IPS DF 6.9 (cell line): ENCODE data around the gene HECTD2.
"Not testable (repeated sequence)": the region's sequence is repeated elsewhere in the genome, so short reads cannot be mapped to it uniquely, and the experiment has no call there.

ENCODE experiments used
- DNase-seq: peaks from one replicate; pipeline ENCODE4 v3.0.0-alpha.2; 2013; ENCODE audit warnings: low read depth, low spot score
- H3K27ac ChIP-seq: one replicate; pipeline ENCODE4 v1.5.1; 2013; ENCODE audit warnings: low read length, control low read depth
- H3K27me3 ChIP-seq: 2 replicates; pipeline ENCODE4 v1.6.1; 2013; ENCODE audit warnings: mild to moderate bottlenecking, low read length; ENCODE audit not compliant: control insufficient read depth, insufficient read depth
- H3K36me3 ChIP-seq: 2 replicates; pipeline ENCODE4 v1.6.1; 2013; ENCODE audit warnings: low read length; ENCODE audit not compliant: control insufficient read depth, insufficient read depth
- H3K4me1 ChIP-seq: 2 replicates; pipeline ENCODE4 v1.6.1; 2013; ENCODE audit warnings: low read length; ENCODE audit not compliant: control insufficient read depth, insufficient read depth
- H3K4me3 ChIP-seq: 2 replicates; pipeline ENCODE4 v1.5.1; 2013; ENCODE audit warnings: mild to moderate bottlenecking, low read length
- H3K9me3 ChIP-seq: 2 replicates; pipeline ENCODE4 v1.6.1; 2013; ENCODE audit warnings: low read length, inconsistent platforms; ENCODE audit not compliant: control insufficient read depth, insufficient read depth
- WGBS: extraction: QIAGEN DNeasy Blood & Tissue Kit; methylation state at CpG from one replicate; pipeline ENCODE4 v1.1.7; 2013; ENCODE audit warnings: mixed read lengths, missing lambda C conversion rate; ENCODE audit not compliant: insufficient read length, insufficient coverage; 5-methylcytosine and 5-hydroxymethylcytosine counted together

HECTD2 gene

DNA sequence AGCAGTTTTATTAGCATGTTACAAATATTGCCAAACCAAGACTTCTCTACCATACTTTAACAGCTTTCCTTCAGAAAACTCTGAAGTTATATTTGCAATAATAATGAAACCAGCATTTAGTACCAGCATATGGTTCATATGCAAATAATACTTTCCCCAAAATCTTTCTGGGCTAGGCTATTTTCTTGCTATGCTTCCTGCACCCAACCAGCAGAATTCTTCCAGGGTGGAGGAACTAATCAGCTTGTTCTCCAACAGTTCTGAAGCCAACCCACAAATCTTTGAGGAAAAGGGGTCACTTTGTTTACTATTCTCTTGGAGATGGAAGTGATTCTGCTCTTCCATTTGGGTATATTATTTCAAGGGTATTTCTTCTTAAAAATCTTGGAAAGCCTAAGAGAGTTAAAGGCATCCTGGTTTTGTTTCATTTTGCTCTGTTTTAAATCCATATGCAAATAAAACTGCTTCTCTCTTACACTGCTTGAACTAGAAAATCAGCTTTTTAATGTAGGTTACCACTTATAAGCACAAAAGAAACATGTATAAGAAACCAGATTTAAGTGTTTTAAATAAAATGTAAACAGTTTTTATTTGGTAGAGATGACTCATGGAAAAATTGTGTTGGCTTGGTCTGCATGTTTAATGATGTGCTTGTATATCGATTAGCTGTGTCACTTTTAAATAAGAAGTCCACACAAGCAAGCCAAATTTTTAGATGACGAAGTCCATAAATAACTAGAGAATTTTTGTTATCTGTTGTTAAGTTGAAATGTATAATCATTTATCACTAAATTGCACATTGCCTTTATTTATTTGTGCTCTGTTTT is 103.7 kb downstream of the HECTD2 start:
- H3K27me3 ChIP-seq = no peaks in the 10 kb centered on the region
- WGBS = no CpG with 5 or more reads among the region's 2 CpGs
- no peaks in the 10 kb centered on the region for H3K4me1 ChIP-seq
- no peaks in the 10 kb centered on the region; the same call in 1 of the 2 replicates for H3K36me3 ChIP-seq
- no peak overlapping the region for H3K4me3 ChIP-seq
- H3K9me3 ChIP-seq = no peaks in the 10 kb centered on the region
- no peak for DNase-seq
- no peak overlapping the region for H3K27ac ChIP-seq

DNA sequence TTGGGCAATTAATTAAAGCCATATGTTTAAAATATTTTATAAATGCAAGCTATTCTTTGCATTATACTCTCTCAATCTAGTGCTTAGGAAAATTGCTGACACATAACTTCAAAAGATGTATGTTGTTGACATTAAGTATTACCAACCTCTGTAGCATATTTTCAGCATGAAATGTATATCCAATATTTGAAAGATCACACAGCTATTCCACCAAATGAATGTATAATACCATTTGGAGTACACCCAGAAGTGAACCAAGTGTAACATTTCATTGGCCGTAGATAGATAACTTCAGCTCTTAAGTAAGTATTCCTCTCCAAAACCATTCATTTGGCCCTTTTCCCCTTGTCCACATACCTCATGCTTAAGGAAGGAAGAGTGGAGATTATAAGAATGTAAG is 104.6 kb downstream of the HECTD2 start:
- Histone ChIP-seq H3K27ac (no peak overlapping the region), H3K4me1 (no peaks in the 10 kb centered on the region), H3K9me3 (no peaks in the 10 kb centered on the region), H3K4me3 (no peak overlapping the region), H3K36me3 (no peaks in the 10 kb centered on the region; the same call in 1 of the 2 replicates), H3K27me3 (no peaks in the 10 kb centered on the region)
- no CpG with 5 or more reads among the region's 1 CpG for WGBS
- no peak for DNase-seq

DNA sequence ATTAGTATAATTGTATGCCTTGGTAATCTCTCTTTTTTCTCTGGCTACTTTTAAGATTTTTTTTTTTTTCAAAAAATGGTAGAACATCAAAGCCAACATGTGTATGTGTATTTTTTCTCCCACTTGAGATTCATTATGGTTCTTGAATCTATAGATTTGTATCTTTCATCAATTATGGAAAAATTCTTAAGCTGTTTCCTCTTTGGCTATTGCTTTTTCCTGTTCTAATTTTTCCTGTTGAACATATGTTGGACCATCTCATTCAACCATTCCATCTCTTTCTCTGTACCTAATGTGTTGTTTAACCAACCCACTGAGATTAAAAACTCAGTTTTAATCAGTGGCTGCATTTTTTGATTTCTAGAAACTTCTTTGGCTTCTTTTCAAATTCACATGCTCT is 107.2 kb downstream of the HECTD2 start:
- Histone ChIP-seq H3K27me3 (no peaks in the 10 kb centered on the region), H3K4me3 (no peak overlapping the region), H3K4me1 (no peaks in the 10 kb centered on the region), H3K9me3 (no peaks in the 10 kb centered on the region), H3K27ac (no peak overlapping the region), H3K36me3 (no peaks in the 10 kb centered on the region; the same call in 1 of the 2 replicates)
- no peak for DNase-seq

- DNase-seq = no peak
- no peaks in the 10 kb centered on the region for H3K27me3 ChIP-seq
- no peaks in the 10 kb centered on the region for H3K4me1 ChIP-seq
- no peak overlapping the region for H3K27ac ChIP-seq
- H3K36me3 ChIP-seq = no peaks in the 10 kb centered on the region
- no peak overlapping the region for H3K4me3 ChIP-seq
- WGBS = no CpG with 5 or more reads among the region's 7 CpGs
- H3K9me3 ChIP-seq = no peaks in the 10 kb centered on the region
Observed at GRCh38 chr10:91519899-91520514, 109.9 kb downstream of the HECTD2 start.

GRCh38 chr10:91520661-91521060 is 110.5 kb downstream of the HECTD2 start:
- Histone ChIP-seq H3K36me3 (no peaks in the 10 kb centered on the region), H3K9me3 (no peaks in the 10 kb centered on the region), H3K4me1 (no peaks in the 10 kb centered on the region), H3K27me3 (no peaks in the 10 kb centered on the region), H3K4me3 (no peak overlapping the region), H3K27ac (no peak overlapping the region)
- no CpG with 5 or more reads among the region's 1 CpG for WGBS
- DNase-seq = no peak

GRCh38 chr10:91521439-91521838 is 111.3 kb downstream of the HECTD2 start:
- Histone ChIP-seq H3K27ac (no peak overlapping the region), H3K4me3 (no peak overlapping the region), H3K36me3 (no peaks in the 10 kb centered on the region), H3K9me3 (no peaks in the 10 kb centered on the region), H3K4me1 (no peaks in the 10 kb centered on the region), H3K27me3 (no peaks in the 10 kb centered on the region)
- no peak for DNase-seq
- no CpG with 5 or more reads among the region's 1 CpG for WGBS

DNA sequence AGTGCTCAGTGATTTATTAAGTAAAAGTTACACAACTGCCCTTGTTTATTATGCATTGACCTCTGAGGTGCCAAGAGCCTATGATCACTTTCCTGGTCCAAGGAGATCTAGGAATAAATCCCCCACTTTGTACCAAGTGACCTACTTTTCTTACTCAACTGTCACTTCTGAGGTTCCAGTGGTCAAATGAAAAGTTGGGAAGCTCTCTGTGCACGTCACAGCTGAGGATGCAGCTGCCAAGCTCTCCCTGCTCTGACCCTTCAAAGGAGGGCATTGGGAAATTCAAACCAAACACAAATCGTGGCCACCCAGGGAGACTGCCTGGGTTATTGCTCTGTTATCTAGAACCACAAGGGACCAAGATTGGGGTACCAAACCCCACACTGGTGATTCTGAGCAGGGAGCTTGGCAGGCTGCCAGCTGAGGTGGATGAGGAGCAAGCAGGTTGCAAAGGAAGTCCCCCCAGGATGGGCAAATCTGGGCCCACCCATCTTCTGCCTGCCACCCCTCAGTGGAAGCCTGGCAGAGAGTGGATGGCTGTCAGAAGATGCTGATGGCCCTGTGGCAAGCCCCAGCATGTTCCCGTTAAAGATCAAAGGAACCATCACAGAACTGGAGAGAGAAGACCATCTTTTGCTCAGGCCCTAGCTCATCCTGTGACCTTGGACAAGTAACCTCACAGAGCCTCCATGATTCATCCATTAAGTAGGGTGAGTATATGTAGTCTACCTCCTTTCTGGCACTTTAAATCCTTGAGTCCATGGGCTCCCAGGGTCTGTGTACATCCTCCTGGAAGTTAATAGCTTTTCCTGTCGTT is 116.0 kb downstream of the HECTD2 start:
- H3K9me3 ChIP-seq = no peaks in the 10 kb centered on the region
- H3K27me3 ChIP-seq = no peaks in the 10 kb centered on the region
- no peaks in the 10 kb centered on the region for H3K4me1 ChIP-seq
- no peak overlapping the region for H3K27ac ChIP-seq
- no peak overlapping the region for H3K4me3 ChIP-seq
- no peak for DNase-seq
- no peaks in the 10 kb centered on the region for H3K36me3 ChIP-seq
- no CpG with 5 or more reads among the region's 4 CpGs for WGBS

- no CpG with 5 or more reads among the region's 4 CpGs for whole genome bisulfite sequencing
- H3K4me1 ChIP-seq = no peaks in the 10 kb centered on the region
- H3K4me3 ChIP-seq = no peak overlapping the region
- no peak for DNase-seq
- no peak overlapping the region for H3K27ac ChIP-seq
- no peaks in the 10 kb centered on the region for H3K27me3 ChIP-seq
- no peaks in the 10 kb centered on the region for H3K9me3 ChIP-seq
- H3K36me3 ChIP-seq = no peaks in the 10 kb centered on the region
Observed at GRCh38 chr10:91528080-91528479, 117.9 kb downstream of the HECTD2 start.

- Histone ChIP-seq H3K9me3 (no peaks in the 10 kb centered on the region), H3K27ac (no peak overlapping the region), H3K4me3 (no peak overlapping the region), H3K36me3 (no peaks in the 10 kb centered on the region), H3K27me3 (no peaks in the 10 kb centered on the region), H3K4me1 (no peaks in the 10 kb centered on the region)
- DNase-seq = no peak
- no CpG with 5 or more reads among the region's 1 CpG for WGBS
Observed at GRCh38 chr10:91528768-91529167, 118.6 kb downstream of the HECTD2 start.

DNA sequence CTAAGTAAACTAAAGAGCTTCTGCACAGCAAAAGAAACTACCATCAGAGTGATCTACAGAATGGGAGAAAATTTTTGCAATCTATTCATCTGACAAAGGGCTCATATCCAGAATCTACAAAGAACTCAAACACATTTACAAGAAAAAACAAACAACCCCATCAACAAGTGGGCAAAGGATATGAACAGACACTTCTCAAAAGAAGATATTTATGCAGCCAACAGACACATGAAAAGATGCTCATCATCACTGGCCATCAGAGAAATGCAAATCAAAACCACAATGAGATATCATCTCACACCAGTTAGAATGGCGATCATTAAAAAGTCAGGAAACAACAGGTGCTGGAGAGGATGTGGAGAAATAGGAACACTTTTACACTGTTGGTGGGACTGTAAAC is 124.6 kb downstream of the HECTD2 start:
- not testable (repeated sequence) for H3K4me3 ChIP-seq, H3K27ac ChIP-seq, DNase-seq, H3K9me3 ChIP-seq, H3K4me1 ChIP-seq, H3K27me3 ChIP-seq, H3K36me3 ChIP-seq
- WGBS = no CpG with 5 or more reads among the region's 1 CpG
